ENCODE data around the gene SLC35F4.

Gene SLC35F4

DNA sequence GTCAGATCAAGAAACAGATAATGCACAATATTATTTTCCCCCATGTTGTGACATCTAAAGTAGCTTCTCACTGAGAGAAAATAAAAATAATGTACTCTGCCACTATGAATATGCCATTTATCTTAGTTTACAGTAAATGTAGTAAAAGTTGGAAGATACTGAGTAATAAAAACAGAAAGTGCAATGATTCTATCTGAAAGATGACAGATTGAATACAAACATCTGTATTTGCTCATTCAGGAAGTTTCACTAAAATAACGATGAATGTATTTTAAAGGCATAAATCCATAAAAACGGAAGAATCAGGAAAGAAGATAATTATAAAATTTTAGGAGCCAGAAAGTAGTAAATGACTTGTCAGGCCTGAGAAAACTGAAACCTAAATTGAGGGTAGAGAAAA is 18.2 kb downstream of the SLC35F4 start:
- no peak for DNase-seq

DNA sequence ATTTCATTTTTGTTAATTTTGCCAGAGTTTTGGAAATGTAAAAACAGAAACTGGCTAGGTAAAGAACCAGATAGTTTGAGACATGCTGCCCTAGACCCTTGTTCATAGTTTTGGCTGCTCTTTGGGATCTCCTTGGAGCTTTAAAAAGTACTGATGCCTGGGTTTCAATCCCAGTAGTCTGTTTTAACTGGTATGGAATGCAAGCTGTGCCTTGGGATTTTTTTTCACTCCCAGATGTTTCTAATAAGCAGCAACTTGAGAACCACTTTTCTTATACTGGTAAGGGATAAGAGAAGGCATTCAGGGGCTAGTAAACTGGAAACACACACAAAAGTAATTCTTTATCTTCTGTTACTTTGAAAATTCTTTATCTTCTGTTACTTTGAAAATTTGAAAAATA is 18.8 kb downstream of the SLC35F4 start:
- no peak for DNase-seq

DNA sequence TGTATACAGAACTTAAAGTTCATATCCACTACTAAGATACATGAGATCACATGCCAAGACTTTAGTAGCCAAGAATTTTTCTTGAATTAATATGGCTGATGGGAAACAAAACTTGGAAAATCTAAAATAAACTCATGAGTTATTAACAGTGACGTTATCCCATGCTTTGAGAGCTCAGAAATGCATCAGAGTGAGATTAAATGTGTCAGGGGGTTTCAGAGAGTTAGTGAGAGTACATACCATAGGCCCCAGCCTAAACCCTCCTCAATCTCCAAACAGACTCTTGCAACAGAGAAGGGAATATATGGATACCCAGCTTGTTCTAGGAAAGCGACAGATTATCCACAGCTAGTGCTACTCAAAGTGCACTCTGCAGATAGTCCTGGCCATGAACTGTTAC is 19.3 kb downstream of the SLC35F4 start:
- DNase-seq, result no peak

DNA sequence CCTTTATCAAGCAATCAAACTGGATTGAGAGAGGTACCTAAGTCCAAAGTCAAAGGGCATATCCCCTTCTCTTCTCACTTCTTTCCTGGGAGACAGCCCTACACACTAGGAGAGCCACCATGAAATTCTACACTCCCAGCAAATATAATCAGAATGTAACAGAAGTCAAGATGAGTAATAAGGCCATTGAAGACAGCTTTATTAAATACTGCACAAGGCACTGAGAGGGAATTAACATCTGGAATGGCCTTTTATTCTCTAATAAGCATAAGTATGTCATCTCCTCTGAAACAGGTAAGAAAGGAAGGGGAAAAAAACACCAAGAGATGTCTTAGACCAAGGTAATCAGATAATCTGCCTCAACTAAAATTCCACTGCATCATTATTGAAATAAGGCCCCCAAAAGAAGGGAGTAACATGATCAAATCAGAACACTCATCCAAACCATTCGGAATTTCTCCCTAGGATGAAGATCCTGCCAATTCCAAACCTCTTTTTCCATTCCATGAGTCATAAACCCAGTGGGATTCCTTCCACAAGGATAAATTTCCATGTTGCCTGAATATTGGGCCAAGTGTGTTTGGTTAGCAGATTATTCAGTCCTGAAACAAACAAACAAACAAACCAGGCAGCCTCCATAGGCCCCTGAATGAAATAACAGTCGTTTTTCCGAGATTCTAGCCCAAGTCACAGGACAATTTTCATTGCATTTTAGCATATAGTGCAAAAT is 19.9 kb downstream of the SLC35F4 start:
- no peak for DNase-seq

DNA sequence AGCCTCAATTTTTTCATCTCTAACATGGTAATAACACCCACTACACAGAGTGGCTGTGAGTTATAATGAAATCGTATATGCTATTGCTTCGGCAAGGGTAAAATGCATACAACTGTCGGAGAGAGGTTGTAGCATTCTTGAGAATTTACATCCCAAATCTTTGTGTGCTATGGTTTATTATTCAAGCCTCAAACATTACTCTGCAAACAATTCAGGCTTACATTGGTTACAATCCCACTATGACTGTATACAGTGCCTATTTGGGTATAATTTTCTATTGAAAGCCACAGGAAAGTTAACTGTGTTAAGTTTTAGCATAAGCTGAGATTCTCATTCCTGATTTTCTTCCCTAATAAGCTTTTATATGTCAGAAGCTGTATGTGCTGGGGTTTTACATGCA is 20.6 kb downstream of the SLC35F4 start:
- DNase-seq, result no peak

DNA sequence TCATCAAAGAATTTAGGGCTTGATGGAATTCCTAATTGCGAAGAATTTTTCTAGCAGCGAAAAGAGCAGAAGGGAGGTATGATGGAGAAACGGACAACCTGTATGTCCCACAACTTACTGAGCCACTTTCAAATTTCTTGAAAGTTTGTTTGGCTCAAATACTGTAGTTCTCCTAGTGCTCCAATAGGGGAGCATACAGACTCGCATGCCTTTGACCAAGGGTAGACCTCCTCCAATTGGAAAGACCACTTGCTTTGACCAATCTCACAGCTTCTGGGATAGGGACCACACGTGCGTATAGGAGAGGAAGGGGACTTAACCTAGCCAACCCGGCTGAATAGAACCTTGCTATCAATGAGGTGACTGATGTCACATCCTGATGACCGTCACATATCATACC is 28.6 kb downstream of the SLC35F4 start:
- DNase-seq, result no peak

DNA sequence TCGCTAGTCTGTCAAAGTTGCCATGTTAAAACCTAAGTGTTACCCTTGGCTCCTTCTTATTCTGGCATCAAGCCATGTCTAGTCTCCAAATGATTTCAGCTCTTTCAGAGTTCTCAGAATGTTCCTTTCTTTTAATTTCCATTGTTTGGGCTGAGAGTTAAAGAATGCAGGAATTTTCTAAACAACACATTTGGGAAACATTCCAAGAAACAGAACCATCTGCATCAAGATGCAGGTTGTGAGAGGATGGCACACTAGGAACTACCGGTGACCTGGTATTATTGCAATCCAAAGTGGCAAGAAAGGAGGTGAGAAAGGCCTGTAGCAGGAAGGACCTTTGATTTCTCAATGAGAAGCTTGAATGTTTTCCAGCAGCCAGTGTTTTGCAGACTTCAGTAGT is 30.1 kb downstream of the SLC35F4 start:
- DNase-seq, result no peak

DNA sequence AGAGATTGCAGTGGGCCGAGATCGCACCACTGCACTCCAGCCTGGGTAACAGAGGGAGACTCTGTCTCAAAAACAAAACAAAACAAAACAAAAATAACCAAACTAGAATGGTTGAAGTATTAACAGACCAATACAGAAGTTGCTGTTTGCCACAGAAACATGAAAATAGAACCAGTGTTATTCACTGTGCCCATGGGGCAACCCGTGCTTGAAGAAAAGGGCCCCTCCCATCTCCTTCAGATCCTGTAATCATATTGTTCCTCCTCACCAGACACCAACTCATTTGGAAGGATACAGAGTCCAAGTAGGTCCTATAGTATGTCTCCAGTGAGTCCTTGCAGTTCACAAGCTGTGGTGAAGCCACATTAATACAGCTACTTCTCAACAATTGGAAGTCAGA is 30.9 kb downstream of the SLC35F4 start:
- no peak for DNase-seq

DNA sequence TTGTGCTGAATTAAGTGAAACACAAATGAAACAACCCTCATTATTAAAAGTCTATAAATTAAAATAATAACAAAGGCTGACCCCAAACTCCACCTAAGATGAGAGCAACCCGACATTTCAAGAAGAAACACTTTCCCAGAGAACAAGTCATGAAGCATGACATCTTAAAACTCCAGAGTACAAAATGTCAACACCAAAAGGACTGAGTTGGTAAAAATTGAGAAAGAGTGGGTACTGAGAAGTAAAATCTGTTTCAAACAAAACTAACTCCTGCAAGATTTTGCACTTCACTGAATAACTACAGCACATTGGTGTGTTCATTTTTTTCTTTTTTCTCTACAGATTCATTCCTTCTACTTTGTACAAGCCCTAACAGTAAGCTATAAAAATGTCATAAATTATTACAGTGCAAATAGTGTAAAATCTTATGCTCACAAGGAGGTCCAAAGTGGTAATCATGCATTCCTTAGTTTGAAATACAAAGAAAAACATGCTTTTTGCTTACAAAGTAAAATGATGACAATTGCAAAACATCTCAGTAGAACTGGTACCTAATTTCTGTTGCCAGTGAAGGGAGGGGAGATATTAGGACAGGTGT is 31.8 kb downstream of the SLC35F4 start:
- no peak for DNase-seq

DNA sequence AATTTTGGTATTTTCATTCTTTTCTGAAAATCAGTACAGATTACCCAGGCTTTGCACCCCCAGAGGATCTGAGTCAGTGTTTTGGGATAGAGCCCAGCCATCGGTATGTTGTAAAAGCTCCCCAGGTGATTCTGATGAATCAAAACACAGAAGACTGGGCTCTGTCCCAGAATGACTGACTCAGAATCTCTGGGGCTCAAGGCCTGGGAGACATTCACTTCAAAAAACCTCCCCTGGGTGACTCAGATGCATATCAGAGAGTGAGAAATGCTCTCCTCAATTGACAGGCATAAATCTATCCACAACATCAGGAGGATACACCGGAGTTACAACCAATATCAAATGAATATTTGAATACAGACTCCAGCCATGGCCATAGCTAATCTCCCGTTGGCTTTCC is 32.6 kb downstream of the SLC35F4 start:
- DNase-seq, result no peak

DNA sequence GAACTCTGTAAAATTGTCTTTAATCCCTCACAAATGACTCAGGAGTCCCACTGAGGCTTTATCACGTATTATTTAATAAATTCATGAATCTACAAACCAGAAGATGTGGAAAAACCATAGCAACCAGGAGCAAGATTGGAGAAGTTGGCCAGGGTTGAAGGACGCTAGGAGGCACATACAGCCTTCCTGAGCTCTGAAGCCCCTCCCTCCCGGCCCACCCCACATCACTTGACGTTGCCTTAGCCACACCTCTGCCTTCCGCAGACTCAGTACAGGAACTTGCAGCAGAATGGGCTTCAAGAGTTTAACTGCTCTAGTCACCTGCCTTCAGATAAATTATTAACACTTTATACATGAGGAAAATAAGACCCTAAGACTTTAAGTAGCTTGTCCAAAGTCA is 33.9 kb downstream of the SLC35F4 start:
- no peak for DNase-seq

DNA sequence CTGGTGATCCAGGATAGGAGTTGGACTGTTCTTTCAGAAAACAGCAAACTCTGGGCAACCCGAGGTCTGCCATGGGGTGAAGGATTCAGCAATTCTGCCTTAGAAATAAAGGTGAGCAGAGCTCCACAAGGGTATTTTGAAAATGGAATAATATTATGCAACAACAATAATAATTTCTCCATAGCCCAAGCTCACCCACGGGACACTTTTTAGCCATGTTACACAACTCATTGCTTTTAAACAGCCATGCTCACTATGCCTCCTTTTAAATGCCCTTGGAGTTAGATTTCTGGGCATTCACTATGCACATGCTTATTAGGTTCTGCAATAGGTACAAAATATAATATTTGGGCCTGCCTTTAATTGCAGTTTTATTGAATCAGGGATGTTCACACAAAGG is 37.2 kb downstream of the SLC35F4 start:
- no peak for DNase-seq

DNA sequence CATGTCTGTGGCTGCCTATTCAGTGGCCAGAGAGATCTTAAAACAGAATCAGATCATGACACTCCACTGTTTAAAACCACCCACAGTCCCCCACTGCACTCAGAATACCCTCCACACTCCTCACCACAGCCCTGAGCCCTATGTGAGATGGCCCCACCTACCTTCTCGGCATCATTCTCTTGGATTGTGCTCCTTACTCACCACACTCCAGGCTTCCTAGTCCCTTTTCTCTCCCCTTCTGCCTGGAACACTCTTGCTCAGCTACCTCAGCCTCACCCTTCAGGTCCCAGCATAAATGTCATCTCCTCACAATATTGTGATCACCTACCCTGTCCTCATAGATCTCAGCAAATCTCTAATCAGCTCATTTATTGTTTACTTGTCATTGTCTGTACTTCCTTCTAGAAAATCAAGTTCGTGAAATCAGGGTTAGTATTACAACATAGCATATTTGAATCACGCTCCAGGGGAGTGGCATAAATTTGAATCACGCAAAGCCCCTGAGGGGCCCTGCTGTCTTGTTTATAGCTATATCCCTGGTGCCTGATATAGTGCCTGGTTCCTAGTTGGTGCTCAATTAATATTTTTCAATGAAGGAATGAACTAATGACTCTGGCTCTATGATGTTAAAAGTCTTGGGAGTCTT is 42.8 kb downstream of the SLC35F4 start:
- no peak for DNase-seq

DNA sequence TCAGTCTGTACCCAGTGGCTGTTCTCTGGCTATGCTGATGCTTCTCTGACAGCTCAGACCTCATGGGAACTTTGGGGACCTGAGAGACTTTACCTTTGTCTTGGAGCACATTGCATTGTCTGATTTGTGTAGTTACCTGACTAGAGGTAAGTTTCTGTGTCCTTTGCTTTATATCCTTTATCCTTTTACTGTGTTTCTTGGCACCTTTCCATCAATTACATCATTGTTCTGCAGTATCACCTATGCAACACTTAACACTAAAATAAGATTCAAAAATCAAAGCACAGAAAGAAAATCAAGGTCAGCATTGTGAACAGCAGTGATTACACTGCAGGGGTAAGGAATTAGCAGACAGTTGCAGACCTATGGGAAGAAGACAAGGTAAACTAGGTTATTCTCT is 43.8 kb downstream of the SLC35F4 start:
- DNase-seq, result no peak

DNA sequence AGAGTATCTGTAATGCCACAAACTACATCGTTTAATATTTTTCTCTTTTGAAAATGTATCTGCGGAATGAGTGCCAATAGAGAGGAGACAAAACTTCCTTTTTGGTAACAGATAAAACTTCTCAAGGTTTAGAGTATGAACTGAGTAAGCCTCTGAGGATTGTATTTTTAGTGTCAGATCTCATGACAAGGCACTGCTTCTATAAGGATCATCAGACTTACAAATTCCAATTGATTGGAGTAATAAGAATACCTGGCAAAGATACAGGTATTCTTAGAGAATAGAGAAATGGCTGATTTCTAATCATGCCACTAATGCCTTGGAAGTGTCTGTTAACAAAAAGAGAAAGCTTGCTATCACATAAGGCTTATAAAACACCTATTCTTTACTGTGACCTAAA is 45.3 kb downstream of the SLC35F4 start:
- no peak for DNase-seq

DNA sequence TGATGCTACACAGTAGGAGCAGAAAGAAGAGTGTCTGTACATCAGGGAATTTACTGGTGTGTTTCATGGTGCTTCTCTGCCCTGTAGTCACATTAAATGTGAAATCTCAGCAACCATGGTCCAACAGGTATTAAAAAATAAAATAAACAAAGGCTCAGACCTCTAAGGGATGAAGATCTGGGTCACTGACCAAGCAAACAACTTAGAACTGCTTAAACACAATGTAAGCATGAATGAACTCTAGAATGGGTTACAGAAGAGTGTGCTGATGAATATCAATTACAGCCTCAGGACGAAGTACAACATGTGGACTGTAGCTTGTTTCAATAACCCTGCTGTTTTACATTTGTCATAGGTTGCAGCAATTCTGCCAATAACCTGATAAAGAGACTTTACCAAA is 47.4 kb downstream of the SLC35F4 start:
- no peak for DNase-seq

DNA sequence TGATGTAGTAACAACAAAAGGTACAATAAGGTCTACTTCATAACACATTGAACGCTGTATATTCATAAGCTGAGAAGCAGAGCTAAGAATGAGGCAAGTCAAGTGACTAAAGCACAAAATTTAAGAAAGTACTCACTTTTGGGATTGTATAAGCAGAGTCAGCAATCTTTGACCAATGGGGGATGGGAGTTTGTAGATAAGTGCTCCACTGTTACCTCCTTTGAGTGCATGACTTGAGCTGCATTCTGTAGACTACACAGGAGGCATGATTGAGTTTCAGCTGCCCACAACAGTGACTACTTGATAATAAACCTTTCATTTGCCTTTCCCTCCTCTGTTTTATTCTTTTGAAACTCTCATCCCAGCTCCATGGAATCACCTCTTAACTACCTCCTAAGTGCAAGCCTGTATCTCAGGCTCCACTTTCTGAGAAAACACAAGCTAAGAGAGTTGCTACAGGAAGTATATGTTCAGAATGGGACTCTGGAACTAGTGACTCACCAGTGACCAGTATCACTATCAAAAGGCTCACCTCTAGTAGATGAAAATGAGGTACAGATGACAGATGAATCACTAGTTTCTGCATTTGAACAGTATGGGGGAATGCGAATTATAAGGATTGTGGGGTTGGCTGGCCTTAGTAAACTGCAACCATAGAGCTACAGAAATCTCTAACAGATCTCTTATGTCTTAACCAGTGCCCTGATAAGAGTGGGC is 49.2 kb downstream of the SLC35F4 start:
- DNase-seq, result no peak

DNA sequence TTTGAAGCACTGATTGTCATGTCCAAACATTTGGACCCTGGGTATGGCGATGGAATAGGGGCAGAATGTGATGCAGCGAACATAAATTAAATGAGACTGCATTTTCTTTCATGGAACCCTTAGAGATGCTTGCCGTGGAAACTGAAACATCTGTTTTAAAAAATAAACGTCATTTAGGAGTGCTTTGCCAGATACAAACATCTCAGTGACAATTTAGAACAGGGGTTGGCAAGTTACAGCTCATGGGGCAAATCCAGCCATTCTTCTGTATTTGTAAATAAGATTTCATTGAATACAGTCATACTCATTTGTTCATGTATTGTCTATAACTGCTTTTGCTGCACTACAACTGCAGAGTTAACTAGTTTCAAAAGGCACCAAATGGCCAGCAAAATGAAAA is 51.2 kb downstream of the SLC35F4 start:
- DNase-seq, result no peak

DNA sequence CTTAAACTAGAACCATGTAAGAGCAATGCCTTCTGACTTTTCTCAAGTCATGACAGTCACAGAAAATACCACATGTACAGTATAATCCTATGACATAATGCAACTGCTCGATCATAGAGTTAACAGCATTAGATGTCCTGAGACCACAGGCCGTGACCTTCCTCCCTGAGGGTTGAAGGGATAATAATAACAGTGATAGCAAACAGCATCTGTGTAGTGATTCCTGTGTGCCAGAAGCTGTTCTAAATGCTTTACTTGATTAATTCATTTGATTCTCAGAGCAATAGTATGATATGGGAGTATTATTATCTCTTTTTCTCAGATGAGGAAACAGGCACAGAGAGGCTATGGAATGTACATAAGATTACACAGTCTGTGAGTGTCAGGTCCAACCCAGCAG is 53.2 kb downstream of the SLC35F4 start:
- DNase-seq, result no peak

DNA sequence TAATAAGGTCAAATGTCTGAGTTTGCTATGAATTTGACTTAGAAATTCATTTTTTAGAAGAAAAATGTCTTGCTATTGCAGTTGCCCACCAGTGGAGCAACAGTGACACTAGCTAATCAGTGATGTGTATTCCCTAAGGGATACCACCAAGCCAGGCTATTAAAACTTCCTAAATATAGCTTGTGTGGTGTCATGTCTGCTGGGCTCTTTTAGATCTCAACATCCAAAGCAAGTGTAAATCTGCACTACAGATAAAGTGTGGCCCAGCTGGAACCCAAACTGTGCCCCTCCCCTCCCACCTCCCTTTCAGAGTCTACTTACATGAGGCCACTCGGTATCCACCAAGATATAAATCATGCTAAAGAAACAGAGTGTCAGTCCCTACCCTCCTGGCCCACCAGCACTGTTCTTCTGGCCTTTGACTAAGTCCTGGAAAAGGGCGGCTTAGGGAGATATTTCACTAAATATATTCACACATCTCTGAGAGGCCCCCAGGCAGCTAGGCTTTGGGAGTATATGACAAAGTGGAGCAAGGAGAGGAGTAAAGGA is 53.8 kb downstream of the SLC35F4 start:
- DNase-seq, result no peak

DNA sequence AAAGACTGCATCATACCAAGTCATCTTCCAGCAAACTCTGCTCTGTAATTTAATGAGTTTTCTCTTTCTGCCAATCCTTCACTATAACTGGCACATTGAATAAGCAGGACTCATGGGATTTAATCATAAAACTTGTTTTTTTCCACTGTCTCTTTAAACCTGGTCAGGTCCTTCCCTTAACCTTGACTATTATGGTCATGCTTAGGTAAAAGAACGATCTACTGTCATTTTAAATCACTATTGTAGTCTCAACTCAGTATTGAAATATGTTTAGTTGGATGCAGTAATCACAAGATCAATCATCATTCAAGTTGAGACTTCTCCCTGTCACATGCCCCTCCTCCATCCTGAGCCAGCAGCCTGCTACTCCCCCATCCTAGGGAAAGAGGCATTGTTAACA is 56.1 kb downstream of the SLC35F4 start:
- no peak for DNase-seq

DNA sequence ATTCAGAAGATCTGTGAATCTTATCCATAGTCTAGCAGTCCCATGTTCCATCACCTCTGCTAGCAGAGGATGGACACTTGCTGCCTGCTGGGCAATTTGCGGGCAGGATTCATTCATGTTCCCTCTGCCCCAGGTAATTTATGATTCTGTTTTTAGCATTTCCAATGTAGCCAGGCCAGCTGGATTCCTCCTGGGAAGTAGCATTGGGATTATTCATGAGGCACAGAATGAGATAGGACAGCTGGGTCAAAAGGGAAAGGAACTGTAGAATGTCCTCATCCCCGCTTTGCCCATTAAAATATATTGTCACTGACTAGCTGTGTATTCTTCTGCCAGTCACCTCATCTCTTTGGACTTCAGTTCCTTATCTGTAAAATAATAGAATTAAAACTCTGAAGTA is 68.7 kb downstream of the SLC35F4 start:
- no peak for DNase-seq

DNA sequence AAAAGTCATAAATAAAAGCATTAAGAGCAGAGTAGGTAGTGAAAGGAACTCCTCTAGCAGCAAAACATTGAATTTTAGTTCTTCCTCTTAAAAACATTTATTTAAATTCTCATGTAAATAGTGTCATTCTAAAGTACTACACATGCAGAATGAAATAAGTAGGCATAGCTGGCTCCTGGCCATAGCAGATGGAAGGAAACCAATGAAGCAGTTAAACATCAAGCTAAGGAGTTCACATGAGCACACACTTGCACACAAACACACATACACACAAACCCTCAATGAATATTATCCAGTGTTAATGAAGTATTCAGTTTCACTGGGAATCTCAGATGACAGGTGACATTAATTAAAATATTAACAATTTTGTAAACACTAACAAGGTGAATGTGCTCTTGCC is 69.3 kb downstream of the SLC35F4 start:
- DNase-seq, result no peak

DNA sequence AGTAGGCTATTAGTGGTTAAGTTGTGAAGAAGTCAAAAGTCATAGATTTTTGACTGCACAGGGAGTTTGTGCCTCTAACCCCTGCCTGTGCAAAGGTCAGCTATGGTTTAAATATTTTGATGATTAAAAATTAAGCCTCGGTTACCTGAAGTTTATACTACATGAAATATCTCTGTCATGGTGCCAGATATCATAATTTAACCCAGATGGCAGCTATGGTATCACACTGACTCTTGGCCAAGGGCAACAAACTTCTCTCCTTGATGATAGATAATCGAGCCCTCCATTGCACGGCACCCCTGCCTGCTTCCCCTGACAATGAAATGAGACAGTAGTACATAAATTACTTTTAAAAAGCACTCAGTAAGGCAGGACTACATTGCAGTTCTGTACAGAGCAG is 80.8 kb downstream of the SLC35F4 start:
- no peak for DNase-seq
